ENCODE measurements around the gene NFAT5. TPM values are rescaled to one million over a fixed set of nuclear protein-coding genes. Genes with fewer than 3 reads are reported as not detected.
"Not testable (repeated sequence)": the region's sequence is repeated elsewhere in the genome, so short reads cannot be mapped to it uniquely, and the experiment has no call there.

Gene NFAT5
- total RNA-seq, 2 donors from 2014 or later = 18.4 to 30.2 TPM

- H3K4me1 ChIP-seq = no peaks in the 10 kb centered on the region
- intact Hi-C loops (cut with DNase I) = no loop called here
- H3K9ac ChIP-seq (ENCODE audit: low read depth in 2 of 2, low read length in 2 of 2) = no peak overlapping the region
- no peak for DNase-seq
- no peaks in the 10 kb centered on the region for H3K9me3 ChIP-seq
- TF ChIP-seq, protein P1, sequence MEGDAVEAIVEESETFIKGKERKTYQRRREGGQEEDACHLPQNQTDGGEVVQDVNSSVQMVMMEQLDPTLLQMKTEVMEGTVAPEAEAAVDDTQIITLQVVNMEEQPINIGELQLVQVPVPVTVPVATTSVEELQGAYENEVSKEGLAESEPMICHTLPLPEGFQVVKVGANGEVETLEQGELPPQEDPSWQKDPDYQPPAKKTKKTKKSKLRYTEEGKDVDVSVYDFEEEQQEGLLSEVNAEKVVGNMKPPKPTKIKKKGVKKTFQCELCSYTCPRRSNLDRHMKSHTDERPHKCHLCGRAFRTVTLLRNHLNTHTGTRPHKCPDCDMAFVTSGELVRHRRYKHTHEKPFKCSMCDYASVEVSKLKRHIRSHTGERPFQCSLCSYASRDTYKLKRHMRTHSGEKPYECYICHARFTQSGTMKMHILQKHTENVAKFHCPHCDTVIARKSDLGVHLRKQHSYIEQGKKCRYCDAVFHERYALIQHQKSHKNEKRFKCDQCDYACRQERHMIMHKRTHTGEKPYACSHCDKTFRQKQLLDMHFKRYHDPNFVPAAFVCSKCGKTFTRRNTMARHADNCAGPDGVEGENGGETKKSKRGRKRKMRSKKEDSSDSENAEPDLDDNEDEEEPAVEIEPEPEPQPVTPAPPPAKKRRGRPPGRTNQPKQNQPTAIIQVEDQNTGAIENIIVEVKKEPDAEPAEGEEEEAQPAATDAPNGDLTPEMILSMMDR (IDR thresholded peaks at IDR 0.05) = no peak
- H3K4me3 ChIP-seq = no peak overlapping the region
- H3K36me3 ChIP-seq = no peaks in the 10 kb centered on the region
- H3K27ac ChIP-seq = no peak overlapping the region
- H3K27me3 ChIP-seq = no peaks in the 10 kb centered on the region
Measured at GRCh38 chr16:69633375-69633774, 67.6 kb downstream of the NFAT5 start.

DNA sequence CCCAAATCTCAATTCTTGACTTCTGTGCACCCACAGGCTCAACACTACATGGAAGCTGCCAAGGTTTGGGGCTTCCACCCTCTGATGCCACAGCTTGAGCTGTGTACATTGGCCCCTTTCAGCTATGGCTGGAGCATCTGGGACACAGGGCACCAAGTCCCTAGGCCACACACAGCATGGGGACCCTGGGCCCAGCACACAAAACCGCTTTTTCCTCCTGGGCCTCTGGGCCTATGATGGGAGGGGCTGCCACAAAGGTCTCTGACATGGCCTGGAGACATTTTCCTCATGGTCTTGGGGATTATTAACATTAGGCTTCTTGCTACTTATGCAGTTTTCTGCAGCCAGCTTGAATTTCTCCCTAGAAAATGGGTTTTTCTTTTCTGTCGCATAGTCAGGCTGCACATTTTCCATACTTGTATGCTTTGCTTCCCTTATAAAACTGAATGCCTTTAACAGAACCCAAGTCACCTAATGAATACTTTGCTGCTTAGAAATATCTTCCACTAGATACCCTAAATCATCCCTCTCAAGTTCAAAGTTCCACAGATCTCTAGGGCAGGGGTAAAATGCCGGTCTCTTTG lies 70.9 kb downstream of the NFAT5 start:
- H3K27ac ChIP-seq; intact Hi-C loops (cut with DNase I); H3K4me1 ChIP-seq; H3K4me3 ChIP-seq; H3K27me3 ChIP-seq; H3K9me3 ChIP-seq; H3K36me3 ChIP-seq; H3K9ac ChIP-seq (ENCODE audit: low read depth in 2 of 2, low read length in 2 of 2); DNase-seq: not testable (repeated sequence)

DNA sequence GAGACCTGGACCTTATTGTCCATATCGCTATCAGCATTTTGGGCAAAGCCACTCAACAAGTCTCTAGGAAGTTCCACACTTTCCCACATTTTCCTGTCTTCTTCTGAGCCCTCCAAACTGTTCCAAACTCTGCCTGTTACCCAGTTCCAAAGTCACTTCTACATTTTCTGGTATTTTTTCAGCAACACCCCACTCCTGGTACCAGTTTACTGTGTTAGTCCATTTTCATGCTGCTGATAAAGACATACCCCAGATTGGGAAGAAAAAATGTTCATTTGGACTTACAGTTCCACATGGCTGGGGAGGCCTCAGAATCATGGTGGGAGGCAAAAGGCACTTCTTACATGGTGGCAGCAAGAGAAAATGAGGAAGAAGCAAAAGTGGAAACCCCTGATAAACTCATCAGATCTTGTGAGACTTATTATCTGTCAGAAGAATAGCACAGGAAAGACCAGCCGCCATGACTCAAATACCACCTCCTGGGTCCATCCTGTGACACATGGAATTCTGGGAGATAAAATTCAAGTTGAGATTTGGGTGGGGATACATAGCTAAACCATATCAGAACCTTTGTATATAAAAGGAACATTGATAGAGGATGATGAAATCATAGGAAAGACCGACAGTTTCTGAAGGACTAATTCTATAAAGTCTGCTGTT lies 71.6 kb downstream of the NFAT5 start:
- DNase-seq; H3K4me3 ChIP-seq; H3K36me3 ChIP-seq; H3K9me3 ChIP-seq; H3K4me1 ChIP-seq; H3K27ac ChIP-seq; H3K9ac ChIP-seq (ENCODE audit: low read depth in 2 of 2, low read length in 2 of 2); H3K27me3 ChIP-seq; intact Hi-C loops (cut with DNase I): not testable (repeated sequence)

DNA sequence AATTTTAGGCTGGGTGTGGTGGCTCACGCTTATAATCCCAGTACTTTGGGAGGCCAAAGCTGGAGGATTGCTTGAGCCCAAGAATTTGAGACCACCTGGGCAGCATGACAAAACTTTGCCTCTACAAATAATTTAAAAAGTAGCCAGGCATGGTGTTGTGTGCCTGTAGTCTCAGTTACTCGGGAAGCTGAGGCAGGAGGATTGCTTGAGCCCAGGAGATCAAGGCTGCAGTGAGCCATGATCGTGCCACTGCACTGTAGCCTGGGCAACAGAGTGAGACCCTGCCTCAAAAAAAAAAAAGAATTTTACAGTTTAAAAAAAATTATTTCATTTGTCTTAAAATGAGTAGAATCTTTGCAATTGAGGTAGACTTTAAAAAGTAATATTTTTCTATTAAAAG lies 78.2 kb downstream of the NFAT5 start:
- H3K27me3 ChIP-seq; H3K9ac ChIP-seq (ENCODE audit: low read depth in 2 of 2, low read length in 2 of 2); H3K9me3 ChIP-seq; H3K27ac ChIP-seq; H3K4me1 ChIP-seq; H3K36me3 ChIP-seq; DNase-seq; H3K4me3 ChIP-seq: not testable (repeated sequence)
- intact Hi-C loops (cut with DNase I) = loop anchor here (10.0 kb wide), 1 partner anchor 51 kb away; no protein-coding TSS in a partner anchor

GRCh38 chr16:69644790-69645189 lies 79.0 kb downstream of the NFAT5 start:
- no peak overlapping the region for H3K4me3 ChIP-seq
- H3K27me3 ChIP-seq = no peaks in the 10 kb centered on the region
- TF ChIP-seq, protein P1 (IDR thresholded peaks at IDR 0.05) = no peak
- intact Hi-C loops (cut with DNase I) = loop anchor here (10.0 kb wide), 1 partner anchor 50 kb away; no protein-coding TSS in a partner anchor
- H3K9me3 ChIP-seq = no peaks in the 10 kb centered on the region
- no peak overlapping the region for H3K9ac ChIP-seq (ENCODE audit: low read depth in 2 of 2, low read length in 2 of 2)
- H3K36me3 ChIP-seq = no peaks in the 10 kb centered on the region
- no peak for DNase-seq
- no peaks in the 10 kb centered on the region for H3K4me1 ChIP-seq
- H3K27ac ChIP-seq = no peak overlapping the region

GRCh38 chr16:69647020-69647419 lies 81.3 kb downstream of the NFAT5 start:
- H3K4me1 ChIP-seq = no peaks in the 10 kb centered on the region
- H3K36me3 ChIP-seq = peaks cover 8% of the 10 kb centered on the region
- no peaks in the 10 kb centered on the region for H3K27me3 ChIP-seq
- no peak overlapping the region for H3K9ac ChIP-seq (ENCODE audit: low read depth in 2 of 2, low read length in 2 of 2)
- H3K4me3 ChIP-seq = no peak overlapping the region
- H3K9me3 ChIP-seq = no peaks in the 10 kb centered on the region
- intact Hi-C loops (cut with DNase I) = loop anchor here (10.0 kb wide), 1 partner anchor 48 kb away; no protein-coding TSS in a partner anchor
- no peak for DNase-seq
- TF ChIP-seq, protein P1 (IDR thresholded peaks at IDR 0.05) = no peak
- H3K27ac ChIP-seq = no peak overlapping the region

- Histone ChIP-seq H3K27me3 (no peaks in the 10 kb centered on the region), H3K4me3 (no peak overlapping the region), H3K9ac (ENCODE audit: low read depth in 2 of 2, low read length in 2 of 2) (no peak overlapping the region), H3K27ac (no peak overlapping the region), H3K36me3 (peaks cover 13% of the 10 kb centered on the region), H3K4me1 (no peaks in the 10 kb centered on the region), H3K9me3 (no peaks in the 10 kb centered on the region)
- intact Hi-C loops (cut with DNase I) = no loop called here
- DNase-seq = no peak
- TF ChIP-seq, protein P1 (IDR thresholded peaks at IDR 0.05) = no peak
Measured at GRCh38 chr16:69651217-69651616, 85.5 kb downstream of the NFAT5 start.

Measured in colonic mucosa (tissue), 4 donors.